Globus pallidus (tissue), 1 donor: ENCODE data around the gene HMG20B.

Experiments
- DNase-seq: peaks from one replicate; pipeline ENCODE4 v3.0.0-alpha.2; 2015; ENCODE audit warnings: low spot score

Gene HMG20B

GRCh38 chr19:3585301-3586126, 12.8 kb downstream of the HMG20B start, which contains the start of gene GIPC3:
TSS of gene GIPC3 (plus strand) at chr19:3585478. CDS start at chr19:3585598, 120 bp downstream.
- DNase-seq, result no peak

GRCh38 chr19:3586127-3586626, 13.4 kb downstream of the HMG20B start:
- no peak for DNase-seq

DNA sequence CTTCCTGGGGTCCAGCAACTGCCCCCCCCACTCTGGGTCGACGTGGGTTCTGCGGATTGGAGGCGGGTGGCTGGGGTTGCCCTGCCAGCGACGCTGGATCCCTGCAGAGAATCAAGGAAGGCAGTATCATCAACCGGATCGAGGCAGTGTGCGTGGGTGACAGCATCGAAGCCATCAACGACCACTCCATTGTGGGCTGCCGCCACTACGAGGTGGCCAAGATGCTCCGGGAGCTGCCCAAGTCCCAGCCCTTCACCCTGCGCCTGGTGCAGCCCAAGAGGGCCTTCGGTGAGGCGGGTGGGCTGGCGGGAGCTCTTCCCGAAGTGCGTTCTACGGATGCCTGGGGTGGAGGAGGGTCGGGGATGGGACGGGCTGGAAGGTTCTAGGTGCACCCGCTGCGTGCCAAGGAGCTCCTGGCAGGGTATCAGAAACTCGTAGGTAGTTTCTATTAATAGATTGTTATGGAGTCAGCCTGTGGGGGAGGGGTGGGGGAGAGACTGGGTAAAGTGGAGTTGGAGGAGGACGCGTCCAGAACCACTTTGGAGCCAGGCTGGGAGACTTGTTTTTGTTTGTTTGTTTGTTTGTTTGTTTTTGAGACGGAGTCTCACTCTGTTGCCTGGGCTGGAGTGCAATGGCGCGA, 14.1 kb downstream of the HMG20B start:
- no peak for DNase-seq

- DNase-seq, result no peak
Measured at GRCh38 chr19:3589439-3589838, 16.7 kb downstream of the HMG20B start.

GRCh38 chr19:3589949-3590348, 17.2 kb downstream of the HMG20B start:
- DNase-seq, result no peak

GRCh38 chr19:3590991-3591659, 18.4 kb downstream of the HMG20B start:
- DNase-seq, result no peak

GRCh38 chr19:3591876-3592613, 19.3 kb downstream of the HMG20B start:
- DNase-seq, result no peak

- DNase-seq, result no peak
Measured at GRCh38 chr19:3593156-3593555, 20.4 kb downstream of the HMG20B start.

DNA sequence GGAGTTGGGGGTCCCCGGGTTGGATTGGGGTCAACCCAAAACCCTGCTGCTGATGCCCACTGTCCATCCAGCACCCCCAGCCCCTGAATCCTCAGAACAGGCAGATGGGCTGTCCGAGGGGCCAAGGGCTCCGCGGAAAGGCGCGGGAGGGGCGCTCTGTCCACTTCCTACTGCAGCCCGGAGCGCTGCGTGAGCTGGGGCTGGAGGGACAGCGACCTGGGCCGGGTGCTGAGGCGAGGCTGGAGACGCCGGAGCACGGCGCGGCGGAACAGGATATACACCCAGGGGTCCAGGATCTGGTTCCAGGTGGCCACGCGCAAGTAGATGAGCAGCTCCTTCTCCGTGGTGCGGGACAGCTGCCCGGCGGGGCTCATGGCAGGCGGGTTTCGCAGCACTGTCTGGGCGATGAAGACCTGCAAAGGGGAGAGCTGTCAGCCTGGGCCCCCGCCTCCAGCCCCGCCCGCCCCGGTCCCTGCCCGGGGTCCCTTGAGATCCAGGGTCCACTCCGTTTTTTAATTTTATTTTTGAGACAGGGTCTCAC, 22.8 kb downstream of the HMG20B start:
- DNase-seq, result no peak

DNA sequence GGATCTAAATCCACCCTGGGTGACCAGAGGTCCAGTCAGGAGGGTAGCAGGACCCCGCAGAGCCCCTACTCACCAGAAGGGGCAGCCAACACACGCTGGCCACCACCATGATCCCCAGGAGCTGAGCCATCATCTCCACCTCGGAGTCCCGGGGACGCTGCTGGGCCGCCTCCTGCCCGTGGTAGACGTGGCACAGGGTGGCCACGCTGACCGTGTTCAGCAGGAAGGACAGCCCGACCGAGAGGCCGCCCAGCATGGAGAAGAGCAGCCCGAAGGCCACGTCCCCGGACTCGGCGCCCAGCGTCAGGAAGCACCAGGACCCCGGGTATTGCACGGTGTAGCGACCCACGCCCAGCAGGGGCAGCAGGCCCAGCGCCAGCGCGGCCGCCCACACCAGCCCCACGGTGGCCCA, 27.0 kb downstream of the HMG20B start:
- DNase-seq, result no peak

GRCh38 chr19:3601021-3601420, 28.3 kb downstream of the HMG20B start:
- DNase-seq, result no peak

DNA sequence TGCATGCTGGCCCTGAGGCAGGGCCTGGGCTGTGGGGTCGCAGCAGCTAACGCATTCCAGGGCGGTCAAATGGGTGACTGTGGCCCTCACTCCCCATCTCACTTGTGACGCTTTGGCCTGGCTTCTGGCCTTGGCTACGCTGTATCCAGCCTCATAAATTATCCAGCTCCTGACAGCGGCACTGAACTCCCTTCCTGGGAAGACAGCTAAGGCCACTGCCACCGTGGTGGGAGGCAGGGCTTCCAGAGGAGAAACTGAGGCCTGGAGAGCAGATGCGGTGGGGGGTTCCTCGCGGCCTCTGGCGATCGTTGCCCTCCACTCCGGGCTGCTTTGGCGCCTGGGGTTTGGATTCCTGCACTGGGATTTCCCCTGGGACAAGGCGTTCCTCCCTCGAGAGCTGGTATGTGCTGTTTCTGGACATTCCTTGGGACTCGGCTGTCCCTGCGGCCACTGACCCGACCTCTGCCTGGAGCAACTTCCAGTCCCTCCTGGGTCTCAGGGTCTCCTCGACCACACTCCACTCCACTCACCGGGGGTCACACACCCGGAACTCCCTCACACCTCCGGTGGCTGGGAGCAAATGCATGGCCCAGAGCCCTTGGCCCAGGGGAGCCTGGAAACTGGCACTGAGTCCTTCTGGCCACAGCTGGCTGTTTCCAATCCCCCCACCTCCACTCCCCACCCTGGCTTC, 30.5 kb downstream of the HMG20B start:
- DNase-seq, result no peak

DNA sequence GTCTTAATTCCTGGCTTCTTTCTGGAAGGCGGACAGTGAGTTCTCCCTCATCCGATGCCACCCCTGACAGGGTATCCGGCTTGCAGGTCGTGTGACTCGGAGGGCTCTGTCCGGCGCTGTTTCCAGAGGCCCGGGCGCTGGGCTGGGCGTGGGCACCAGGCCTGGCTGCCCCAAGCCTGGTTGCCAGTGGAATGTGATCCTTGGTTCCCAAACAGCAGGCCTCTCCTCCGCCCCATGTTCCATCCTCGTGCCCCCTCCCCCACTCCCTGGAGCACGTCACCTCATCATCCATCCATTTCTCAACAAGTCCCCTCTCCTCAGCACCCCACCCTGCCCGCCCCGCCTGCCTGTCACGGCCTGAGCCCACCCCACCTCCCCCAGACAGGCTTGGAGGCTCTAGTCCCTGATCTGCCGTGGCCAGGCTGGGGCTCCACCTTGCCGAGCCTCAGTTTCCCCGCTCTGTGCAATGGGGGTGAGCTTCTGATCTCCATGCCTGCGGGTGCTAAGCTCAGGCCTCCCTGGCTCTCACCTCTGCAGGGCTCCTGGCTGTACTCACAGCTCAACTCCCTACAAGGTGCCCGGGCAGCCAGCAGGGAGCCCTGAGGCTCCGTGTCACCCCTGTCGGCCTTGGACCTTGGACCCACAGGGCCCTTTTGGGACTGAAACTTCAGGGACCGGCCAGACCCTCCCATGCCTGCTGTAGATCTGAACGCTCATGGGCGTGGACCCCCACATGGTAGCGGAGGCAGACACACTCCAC, 31.7 kb downstream of the HMG20B start:
- no peak for DNase-seq

DNA sequence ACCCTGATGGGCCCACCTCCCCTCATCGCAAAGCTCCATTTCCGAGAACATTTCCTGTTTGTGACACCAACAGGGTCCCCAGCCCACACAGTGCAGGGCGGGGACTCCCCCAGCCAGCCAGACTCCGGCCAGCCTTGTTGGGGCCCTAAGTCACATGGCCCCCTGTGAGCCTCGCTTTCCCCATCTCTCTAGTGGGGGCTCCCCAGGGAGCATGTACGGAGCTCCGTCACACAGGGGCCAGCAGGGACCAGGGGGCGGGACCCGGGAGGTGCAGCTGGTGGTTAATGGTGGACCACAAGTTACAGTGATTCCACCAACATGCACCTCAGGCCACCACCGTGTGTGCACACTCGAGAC, 32.2 kb downstream of the HMG20B start:
- DNase-seq, result no peak

- DNase-seq, result no peak
Measured at GRCh38 chr19:3605361-3605760, 32.6 kb downstream of the HMG20B start.

GRCh38 chr19:3605770-3606169, 33.0 kb downstream of the HMG20B start:
- no peak for DNase-seq

- DNase-seq, result no peak
Measured at GRCh38 chr19:3606174-3606689, 33.5 kb downstream of the HMG20B start.

GRCh38 chr19:3606690-3607289, 34.0 kb downstream of the HMG20B start, which contains the start of gene TBXA2R:
TSS of gene TBXA2R (minus strand) at chr19:3606875. CDS start at chr19:3600634, 6,241 bp downstream.
- peak; percentile 35 for DNase-seq

DNA sequence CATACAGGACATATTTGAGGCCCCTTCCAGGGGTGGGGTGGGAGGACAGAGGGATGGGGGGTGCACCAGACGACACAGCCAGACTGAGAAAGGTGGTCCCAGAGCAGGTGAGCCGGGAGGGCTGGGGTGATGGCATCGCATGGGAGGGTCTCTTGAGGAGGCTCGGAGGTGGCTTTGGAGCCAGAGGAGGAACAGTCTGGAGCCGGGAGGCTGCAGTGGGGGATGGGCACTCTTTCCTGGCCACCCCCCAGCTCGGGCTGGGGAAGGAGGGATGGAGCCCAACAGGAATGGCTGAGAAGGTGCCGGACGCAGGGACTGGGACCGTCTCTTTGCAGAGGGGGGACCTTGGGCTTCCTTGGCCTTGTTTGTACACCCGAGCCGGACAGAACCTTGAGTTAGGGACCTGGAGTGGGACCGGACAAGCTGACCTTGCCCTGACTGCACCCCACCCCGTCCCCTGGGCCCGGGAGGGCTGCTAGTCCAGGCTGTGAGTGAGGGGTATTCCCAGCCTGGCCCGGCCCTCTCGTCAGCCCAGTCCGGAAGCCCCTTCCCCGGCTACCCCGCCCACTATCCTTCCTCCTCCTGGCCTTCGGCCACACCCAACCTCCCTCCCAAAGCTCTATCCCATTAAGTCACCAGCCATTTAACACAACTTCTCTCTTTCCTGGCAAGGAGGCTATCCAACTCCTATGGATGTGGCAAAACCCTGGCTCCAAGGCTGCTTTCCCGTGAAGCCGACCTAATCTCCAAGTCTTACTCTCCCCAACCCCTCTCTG, 34.7 kb downstream of the HMG20B start:
- DNase-seq, result no peak
